ENCODE data around the gene EARS2.
A peak's percentile ranks its signal among the peaks of the same experiment; 100 is the strongest.

DNA sequence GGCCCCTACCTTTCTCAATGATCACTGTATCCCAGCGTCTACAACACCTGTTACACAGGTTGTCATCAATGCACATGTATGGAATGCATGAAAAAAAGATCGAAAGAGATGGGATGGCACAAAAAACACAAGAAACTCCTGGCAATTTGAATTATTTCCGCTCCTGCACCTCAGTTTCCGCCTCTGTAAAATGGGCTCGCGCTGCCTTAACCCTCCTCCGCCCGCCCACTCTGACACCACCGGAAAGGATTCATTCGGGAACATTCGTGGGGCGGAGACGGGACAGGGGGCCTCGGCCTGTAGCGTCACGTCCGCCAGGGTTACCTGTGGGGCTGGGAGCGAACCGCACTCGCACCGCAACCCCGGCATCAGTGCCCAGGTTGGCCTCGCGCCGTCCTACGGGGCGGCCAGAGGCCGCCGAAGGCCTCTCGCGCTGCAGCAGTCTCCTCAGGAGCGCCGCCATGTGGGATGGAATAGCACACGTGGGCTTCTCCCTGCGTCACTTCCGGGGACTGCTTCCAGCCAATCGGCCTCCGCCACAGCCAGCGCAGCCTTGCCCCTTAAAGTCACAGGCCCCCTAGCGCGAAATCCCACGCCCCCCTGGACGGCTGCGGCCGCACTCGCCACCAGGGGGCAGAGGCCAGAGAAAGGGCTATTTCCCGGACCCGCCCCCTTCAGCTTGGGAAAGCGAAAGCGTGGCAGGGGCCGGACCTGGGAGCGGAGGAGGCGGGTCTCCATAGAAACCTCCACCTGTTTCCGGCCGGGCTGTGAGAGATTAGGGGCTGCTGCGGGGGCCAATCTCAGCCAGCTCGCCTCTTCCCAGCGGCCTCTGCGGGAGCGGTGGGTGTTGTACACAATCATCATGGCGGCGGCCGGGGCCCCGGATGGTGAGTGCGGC, at the start of gene EARS2, which contains the start of gene UBFD1:
- TF ChIP-seq, protein P1, sequence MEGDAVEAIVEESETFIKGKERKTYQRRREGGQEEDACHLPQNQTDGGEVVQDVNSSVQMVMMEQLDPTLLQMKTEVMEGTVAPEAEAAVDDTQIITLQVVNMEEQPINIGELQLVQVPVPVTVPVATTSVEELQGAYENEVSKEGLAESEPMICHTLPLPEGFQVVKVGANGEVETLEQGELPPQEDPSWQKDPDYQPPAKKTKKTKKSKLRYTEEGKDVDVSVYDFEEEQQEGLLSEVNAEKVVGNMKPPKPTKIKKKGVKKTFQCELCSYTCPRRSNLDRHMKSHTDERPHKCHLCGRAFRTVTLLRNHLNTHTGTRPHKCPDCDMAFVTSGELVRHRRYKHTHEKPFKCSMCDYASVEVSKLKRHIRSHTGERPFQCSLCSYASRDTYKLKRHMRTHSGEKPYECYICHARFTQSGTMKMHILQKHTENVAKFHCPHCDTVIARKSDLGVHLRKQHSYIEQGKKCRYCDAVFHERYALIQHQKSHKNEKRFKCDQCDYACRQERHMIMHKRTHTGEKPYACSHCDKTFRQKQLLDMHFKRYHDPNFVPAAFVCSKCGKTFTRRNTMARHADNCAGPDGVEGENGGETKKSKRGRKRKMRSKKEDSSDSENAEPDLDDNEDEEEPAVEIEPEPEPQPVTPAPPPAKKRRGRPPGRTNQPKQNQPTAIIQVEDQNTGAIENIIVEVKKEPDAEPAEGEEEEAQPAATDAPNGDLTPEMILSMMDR (IDR thresholded peaks at IDR 0.05) = peak in 1 of 3 donors; percentile 94
- no peak for TF ChIP-seq POLR2A (IDR thresholded peaks at IDR 0.05)

Measured in lower leg skin (tissue), 3 donors.